K562 (cell line): Measurements from ENCODE around the gene TBC1D17. TPM values are rescaled to one million over a fixed set of nuclear protein-coding genes. Genes with fewer than 3 reads are reported as not detected.
A peak's percentile ranks its signal among the peaks of the same experiment; 100 is the strongest.

Experiments
- DACH1 ChIP-seq: fragments of 450-650 bp; IDR thresholded peaks from 2 replicates; pipeline ENCODE4 v1.6.1; 2018; ENCODE audit not compliant: partially characterized antibody
- DMBX1 ChIP-seq: fragments of 250-450 bp; sonication (Bioruptor Pico); IDR thresholded peaks from 2 replicates; pipeline ENCODE4 v1.8.0; 2022; ENCODE audit warnings: inconsistent platforms, mild to moderate bottlenecking, moderate library complexity, borderline replicate concordance
- E2F6 ChIP-seq, 2 experiments: IDR thresholded peaks; 2 replicates each; pipeline ENCODE4 v1.6.1; 2011; ENCODE audit warnings: borderline replicate concordance in 1 of 2, control low read depth in 1 of 2, low read depth in 1 of 2, low read length in 1 of 2, mild to moderate bottlenecking in 1 of 2, mixed read lengths in 1 of 2, moderate library complexity in 1 of 2; ENCODE audit not compliant: insufficient read depth in 1 of 2, insufficient read length in 1 of 2, poor library complexity in 1 of 2, severe bottlenecking in 1 of 2; ENCODE audit errors: extremely low read depth in 1 of 2
- ETV5 ChIP-seq: sonication (generic); formaldehyde crosslinking; IDR thresholded peaks from 2 replicates; pipeline ENCODE4 v1.4.0; 2020; ENCODE audit warnings: low read depth, mild to moderate bottlenecking, missing genetic modification reagents
- HDAC2 ChIP-seq: fragments of 450-650 bp; IDR thresholded peaks from 2 replicates; pipeline ENCODE4 v1.6.1; 2016; ENCODE audit warnings: mild to moderate bottlenecking
- KAT2B ChIP-seq: IDR thresholded peaks from one replicate; pipeline ENCODE4 v1.6.1; 2012; ENCODE audit warnings: low read depth, mild to moderate bottlenecking, control low read depth, inconsistent platforms, low read length, moderate library complexity
- KDM4B ChIP-seq, 2 experiments: fragments of 450-650 bp in 1 of 2; sonication (generic) in 1 of 2; IDR thresholded peaks; 2 replicates each; pipeline ENCODE4 v1.6.1; 2016 to 2017; ENCODE audit warnings: borderline replicate concordance in 2 of 2, antibody characterized with exemption in 1 of 2, low read depth in 1 of 2, mild to moderate bottlenecking in 1 of 2
- MXI1 ChIP-seq: IDR thresholded peaks from 2 replicates; pipeline ENCODE4 v1.6.1; 2011; ENCODE audit warnings: low read depth, mild to moderate bottlenecking, improper control_type of control experiment, low read length
- PML ChIP-seq: IDR thresholded peaks from 2 replicates; pipeline ENCODE4 v1.6.1; 2012; ENCODE audit warnings: low read length, inconsistent platforms
- SAFB2 ChIP-seq: fragments of 200-400 bp; formaldehyde crosslinking; IDR thresholded peaks from 2 replicates; pipeline ENCODE4 v1.6.1; 2018; ENCODE audit warnings: borderline replicate concordance, low read length, low read depth, moderate library complexity; ENCODE audit not compliant: severe bottlenecking
- SUPT5H ChIP-seq: fragments of 450-650 bp; IDR thresholded peaks from 2 replicates; pipeline ENCODE4 v1.6.1; 2016
- XRCC4 ChIP-seq: IDR thresholded peaks from one replicate; pipeline ENCODE4 v1.6.1; 2011; ENCODE audit not compliant: insufficient read depth, insufficient read length; ENCODE audit errors: extremely low read depth
- ZNF347 ChIP-seq: fragments of 450-650 bp; formaldehyde crosslinking; IDR thresholded peaks from 2 replicates; pipeline ENCODE4 v1.4.0; 2020; ENCODE audit warnings: low read depth, mild to moderate bottlenecking, moderate library complexity
- ZNF696 ChIP-seq: fragments of 250-450 bp; sonication (Bioruptor Pico); conservative IDR thresholded peaks from 2 replicates; pipeline ENCODE4 v1.4.0; 2020; ENCODE audit warnings: mild to moderate bottlenecking, moderate library complexity
- polyA plus RNA-seq, 8 experiments: library from polyadenylated mRNA; depleted of rRNA in 4 of 8; stranded (reverse) in 5 of 8; unstranded in 3 of 8; fragments of >200 nt; fragmentation: Nextera tagmentation in 2 of 8; fragmentation: Illumina TruSeq in 1 of 8; extraction: Ambion mirVana in 2 of 8; extraction: Trizol in 1 of 8; gene quantifications; 2 replicates each; pipeline versions ENCODE4 v1.2.1 to v1.2.3, GENCODE V29; 2011 to 2014; ENCODE audit warnings: inconsistent platforms in 1 of 8, missing spikeins in 1 of 8
- total RNA-seq, 7 experiments: library from RNA; depleted of rRNA in 6 of 7; stranded (reverse); fragments of >200 nt in 6 of 7; fragmentation: Illumina TruSeq in 2 of 7; extraction: Trizol in 2 of 7; gene quantifications; 2 replicates each; pipeline versions ENCODE4 v1.2.1 to v1.2.3, GENCODE V29; 2011 to 2021; ENCODE audit warnings: low replicate concordance in 1 of 7
- TF ChIP-seq, protein P1 (sequence below), 2 experiments: fragments of 450-650 bp; formaldehyde crosslinking in 1 of 2; IDR thresholded peaks; 2 replicates each; pipeline versions ENCODE4 v1.4.0 to v1.6.1; 2014 to 2020; ENCODE audit warnings: mild to moderate bottlenecking in 2 of 2, borderline replicate concordance in 1 of 2, low read depth in 1 of 2
- TF ChIP-seq, protein P2 (sequence below): fragments of 450-650 bp; IDR thresholded peaks from one replicate; pipeline ENCODE4 v1.6.1; 2018; ENCODE audit warnings: mild to moderate bottlenecking, moderate library complexity; ENCODE audit not compliant: partially characterized antibody

The TBC1D17 gene
- total and polyA plus RNA-seq, 9 of the 15 experiments (the other 6 are each of a cell fraction or from before 2014, with no cell fraction given), result 0.42 to 16.0 (median 3.8) TPM

DNA sequence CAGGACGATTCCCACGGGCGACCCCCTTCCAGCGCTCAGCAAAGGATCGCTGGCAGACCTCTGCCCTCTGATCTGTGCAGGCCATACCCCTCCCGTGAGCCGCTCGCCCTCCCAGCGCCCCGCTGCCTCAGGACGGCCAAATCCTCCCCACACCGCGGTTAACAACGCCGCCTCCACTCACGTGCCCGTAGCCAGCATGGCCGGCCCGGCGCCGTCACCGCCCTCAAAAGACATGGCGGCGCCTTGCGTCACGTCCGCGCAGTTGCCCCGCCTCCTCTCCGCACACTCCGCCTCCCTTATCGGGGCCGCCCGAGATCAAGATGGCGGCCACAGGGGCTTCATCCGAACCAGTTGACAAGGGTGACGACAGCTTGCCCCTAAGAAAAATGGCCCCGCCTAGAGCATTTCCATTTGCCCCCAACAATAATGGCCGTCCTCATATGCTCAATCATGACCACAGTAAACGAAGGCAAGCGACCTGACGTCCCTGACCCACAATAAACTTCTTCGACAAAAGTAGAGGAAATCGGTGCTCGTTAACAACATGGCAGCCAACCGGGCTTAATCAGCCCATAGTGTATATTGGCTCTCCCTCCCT, 981 bp upstream of the TBC1D17 start (continued):
- TF ChIP-seq DMBX1 (CRISPR knock-in tag) (peak; percentile 48; the same call in 1 of the 2 replicates), MXI1 (peak; percentile 78; the same call in 1 of the 2 replicates), KDM4B (IDR thresholded peaks at IDR 0.05; ENCODE audit: borderline replicate concordance in 2 of 2, low read depth in 1 of 2) (peak in 1 of 2 experiments; percentile 82; a peak in 2 of 4 replicates), ZNF696 (CRISPR knock-in tag) (no peak), DACH1 (no peak), HDAC2 (0 out of 2 replicates have a peak, but pooled peaks have one; percentile 17), ETV5 (CRISPR knock-in tag) (peak; percentile 50; the same call in 1 of the 2 replicates), SAFB2 (no peak), KAT2B (no peak), PML (no peak), XRCC4 (no peak), ZNF347 (CRISPR knock-in tag) (no peak), E2F6 (IDR thresholded peaks at IDR 0.05; ENCODE audit: borderline replicate concordance in 1 of 2, extremely low read depth in 1 of 2, insufficient read depth in 1 of 2, insufficient read length in 1 of 2, low read depth in 1 of 2, low read length in 1 of 2, poor library complexity in 1 of 2, severe bottlenecking in 1 of 2) (no peak), SUPT5H (peak; percentile 50)
- TF ChIP-seq, protein P1, sequence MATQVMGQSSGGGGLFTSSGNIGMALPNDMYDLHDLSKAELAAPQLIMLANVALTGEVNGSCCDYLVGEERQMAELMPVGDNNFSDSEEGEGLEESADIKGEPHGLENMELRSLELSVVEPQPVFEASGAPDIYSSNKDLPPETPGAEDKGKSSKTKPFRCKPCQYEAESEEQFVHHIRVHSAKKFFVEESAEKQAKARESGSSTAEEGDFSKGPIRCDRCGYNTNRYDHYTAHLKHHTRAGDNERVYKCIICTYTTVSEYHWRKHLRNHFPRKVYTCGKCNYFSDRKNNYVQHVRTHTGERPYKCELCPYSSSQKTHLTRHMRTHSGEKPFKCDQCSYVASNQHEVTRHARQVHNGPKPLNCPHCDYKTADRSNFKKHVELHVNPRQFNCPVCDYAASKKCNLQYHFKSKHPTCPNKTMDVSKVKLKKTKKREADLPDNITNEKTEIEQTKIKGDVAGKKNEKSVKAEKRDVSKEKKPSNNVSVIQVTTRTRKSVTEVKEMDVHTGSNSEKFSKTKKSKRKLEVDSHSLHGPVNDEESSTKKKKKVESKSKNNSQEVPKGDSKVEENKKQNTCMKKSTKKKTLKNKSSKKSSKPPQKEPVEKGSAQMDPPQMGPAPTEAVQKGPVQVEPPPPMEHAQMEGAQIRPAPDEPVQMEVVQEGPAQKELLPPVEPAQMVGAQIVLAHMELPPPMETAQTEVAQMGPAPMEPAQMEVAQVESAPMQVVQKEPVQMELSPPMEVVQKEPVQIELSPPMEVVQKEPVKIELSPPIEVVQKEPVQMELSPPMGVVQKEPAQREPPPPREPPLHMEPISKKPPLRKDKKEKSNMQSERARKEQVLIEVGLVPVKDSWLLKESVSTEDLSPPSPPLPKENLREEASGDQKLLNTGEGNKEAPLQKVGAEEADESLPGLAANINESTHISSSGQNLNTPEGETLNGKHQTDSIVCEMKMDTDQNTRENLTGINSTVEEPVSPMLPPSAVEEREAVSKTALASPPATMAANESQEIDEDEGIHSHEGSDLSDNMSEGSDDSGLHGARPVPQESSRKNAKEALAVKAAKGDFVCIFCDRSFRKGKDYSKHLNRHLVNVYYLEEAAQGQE (IDR thresholded peaks at IDR 0.05; ENCODE audit: borderline replicate concordance), result no peak
- TF ChIP-seq, protein P1 (CRISPR knock-in tag; IDR thresholded peaks at IDR 0.05; ENCODE audit: low read depth), result 0 out of 2 replicates have a peak, but pooled peaks have one; percentile 15
- TF ChIP-seq, protein P2, sequence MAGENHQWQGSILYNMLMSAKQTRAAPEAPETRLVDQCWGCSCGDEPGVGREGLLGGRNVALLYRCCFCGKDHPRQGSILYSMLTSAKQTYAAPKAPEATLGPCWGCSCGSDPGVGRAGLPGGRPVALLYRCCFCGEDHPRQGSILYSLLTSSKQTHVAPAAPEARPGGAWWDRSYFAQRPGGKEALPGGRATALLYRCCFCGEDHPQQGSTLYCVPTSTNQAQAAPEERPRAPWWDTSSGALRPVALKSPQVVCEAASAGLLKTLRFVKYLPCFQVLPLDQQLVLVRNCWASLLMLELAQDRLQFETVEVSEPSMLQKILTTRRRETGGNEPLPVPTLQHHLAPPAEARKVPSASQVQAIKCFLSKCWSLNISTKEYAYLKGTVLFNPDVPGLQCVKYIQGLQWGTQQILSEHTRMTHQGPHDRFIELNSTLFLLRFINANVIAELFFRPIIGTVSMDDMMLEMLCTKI, result no peak
